B cell (primary cell): ENCODE results near the gene MEIKIN. TPM values are rescaled to one million over a fixed set of nuclear protein-coding genes. Genes with fewer than 3 reads are reported as not detected.

Experiments used
- ATAC-seq: fragments of 200-7000 bp; cut with Tn5 transposase; one replicate; pipeline ENCODE4 v1.10.0; 2021; ENCODE audit warnings: low read depth, mild to moderate bottlenecking, moderate number of reproducible peaks, moderate library complexity
- CTCF ChIA-PET: fragments of 350-600 bp; sonication (Branson Sonifier 250); formaldehyde crosslinking; loops from one replicate; lab custom pipeline; 2021; ENCODE audit warnings: antibody characterized with exemption, inconsistent platforms; lab: Charles Lee
- POLR2A ChIA-PET: fragments of 350-600 bp; sonication (Branson Sonifier 250); formaldehyde crosslinking; loops from one replicate; lab custom pipeline; 2021; ENCODE audit warnings: antibody characterized with exemption; lab: Charles Lee
- DNase-seq: peaks from one replicate; pipeline ENCODE4 v3.0.0; 2013
- H2AFZ ChIP-seq: 2 replicates; pipeline ENCODE4 v1.6.1; 2012; ENCODE audit warnings: mild to moderate bottlenecking, low read depth, low read length; ENCODE audit not compliant: insufficient read depth, poor library complexity, severe bottlenecking
- H3K27ac ChIP-seq, 2 donors: 1 replicate in 1 of 2; 2 replicates in 1 of 2; pipeline ENCODE4 v1.5.1; 2012 to 2013; ENCODE audit warnings: low read length in 2 of 2, mild to moderate bottlenecking in 2 of 2, moderate library complexity in 1 of 2
- H3K27me3 ChIP-seq, 4 experiments: fragments of 200-600 bp in 1 of 4; sonication (generic) in 1 of 4; replicated peaks in 1 of 4; 1 replicate in 2 of 4; 2 replicates in 2 of 4; pipeline versions ENCODE4 v1.6.1 to v1.7.0; 2013 to 2016; ENCODE audit warnings: low read length in 3 of 4, mild to moderate bottlenecking in 2 of 4, mixed read lengths in 1 of 4, moderate library complexity in 1 of 4; ENCODE audit not compliant: insufficient read depth in 4 of 4, control insufficient read depth in 3 of 4; ENCODE audit errors: control extremely low read depth in 1 of 4
- H3K36me3 ChIP-seq, 2 experiments: replicated peaks in 1 of 2; 1 replicate in 1 of 2; 2 replicates in 1 of 2; pipeline versions ENCODE4 v1.6.1 to v1.7.1; 2013; ENCODE audit warnings: low read length in 1 of 2; ENCODE audit not compliant: insufficient read depth in 2 of 2, control insufficient read depth in 1 of 2; ENCODE audit errors: control extremely low read depth in 1 of 2, extremely low read depth in 1 of 2
- H3K4me1 ChIP-seq, 2 donors: fragments of 200-600 bp in 1 of 2; sonication (generic) in 1 of 2; 1 replicate in 1 of 2; 2 replicates in 1 of 2; pipeline versions ENCODE4 v1.5.1 to v1.6.1; 2013 to 2017; ENCODE audit warnings: low read length in 2 of 2; ENCODE audit not compliant: control insufficient read depth in 2 of 2, insufficient read depth in 2 of 2
- H3K4me2 ChIP-seq: replicated peaks from 2 replicates; pipeline ENCODE3; 2012; ENCODE audit warnings: mild to moderate bottlenecking, low read depth, low read length; ENCODE audit not compliant: poor library complexity, severe bottlenecking
- H3K4me3 ChIP-seq, 5 experiments: fragments of 200-600 bp in 1 of 5; sonication (generic) in 1 of 5; 1 replicate in 3 of 5; 2 replicates in 2 of 5; pipeline versions ENCODE4 v1.5.1 to v1.7.0; 2011 to 2016; ENCODE audit warnings: low read length in 4 of 5, mild to moderate bottlenecking in 4 of 5, low read depth in 2 of 5, control low read depth in 1 of 5, moderate library complexity in 1 of 5; ENCODE audit not compliant: insufficient read depth in 1 of 5; ENCODE audit errors: control extremely low read depth in 1 of 5, extremely low read depth in 1 of 5
- H3K79me2 ChIP-seq: fragments of 200-600 bp; sonication (generic); one replicate; pipeline ENCODE4 v1.6.0; 2016; ENCODE audit warnings: low read length; ENCODE audit not compliant: control insufficient read depth, insufficient read depth
- H3K9ac ChIP-seq: fragments of 200-600 bp; sonication (generic); 2 replicates; pipeline ENCODE4 v1.6.1; 2017; ENCODE audit warnings: mild to moderate bottlenecking, low read length, moderate library complexity
- H3K9me3 ChIP-seq, 3 donors: one replicate each; pipeline versions ENCODE4 v1.6.1 to v1.7.1; 2013; ENCODE audit warnings: low read length in 2 of 3; ENCODE audit not compliant: control insufficient read depth in 2 of 3, insufficient read depth in 1 of 3; ENCODE audit errors: control extremely low read depth in 1 of 3
- H4K20me1 ChIP-seq: 2 replicates; pipeline ENCODE4 v1.6.0; 2012; ENCODE audit warnings: mild to moderate bottlenecking, low read length; ENCODE audit not compliant: insufficient read depth, control insufficient read depth, poor library complexity, severe bottlenecking
- H3K27ac Mint-ChIP-seq: one replicate; pipeline ENCODE4 v1.8.0; 2021; ENCODE audit warnings: mixed read lengths
- H3K27me3 Mint-ChIP-seq: one replicate; pipeline ENCODE4 v1.8.0; 2021; ENCODE audit warnings: mixed read lengths
- H3K4me1 Mint-ChIP-seq: one replicate; pipeline ENCODE4 v1.8.0; 2021; ENCODE audit warnings: mixed read lengths
- H3K4me3 Mint-ChIP-seq: one replicate; pipeline ENCODE4 v1.8.0; 2021; ENCODE audit warnings: mixed read lengths
- H3K9me3 Mint-ChIP-seq: one replicate; pipeline ENCODE4 v1.8.0; 2022; ENCODE audit warnings: mixed read lengths; ENCODE audit not compliant: insufficient read depth
- EZH2 ChIP-seq: IDR thresholded peaks from 2 replicates; pipeline ENCODE4 v1.6.1; 2012; ENCODE audit warnings: borderline replicate concordance, low read depth, mild to moderate bottlenecking, moderate library complexity, low read length; ENCODE audit not compliant: insufficient read depth, poor library complexity, severe bottlenecking
- WGBS: methylation state at CpG from one replicate; pipeline ENCODE4 v1.1.5; 2013; ENCODE audit warnings: missing lambda C conversion rate; ENCODE audit not compliant: insufficient coverage; 5-methylcytosine and 5-hydroxymethylcytosine counted together
- intact Hi-C: fragments of 100-400 bp; cut with micrococcal nuclease; formaldehyde crosslinking; loops from one replicate; pipeline ENCODE4 v1.10.0; 2022
- polyA plus RNA-seq: library from polyadenylated mRNA; depleted of rRNA; stranded (reverse); fragments of >200 nt; gene quantifications from 2 replicates; pipeline ENCODE4 v1.2.3, GENCODE V29; 2012
- total RNA-seq, 2 donors: library from RNA; stranded (reverse); fragments of 120-200 nt in 1 of 2; gene quantifications; 1 replicate in 1 of 2; 2 replicates in 1 of 2; pipeline versions ENCODE4 v1.2.3 to v1.2.4, GENCODE V29; 2013 to 2022
- TF ChIP-seq, protein P1 (sequence below): fragments of 200-600 bp; IDR thresholded peaks from one replicate; pipeline ENCODE4 v1.8.0; 2022; ENCODE audit warnings: antibody characterized with exemption, mild to moderate bottlenecking

Gene MEIKIN
- total and polyA plus RNA-seq, 2 donors (not counting 1 experiment from before 2014, with no cell fraction given), result not detected

GRCh38 chr5:131977212-131977604 lies 31.7 kb upstream of the MEIKIN start:
- Histone ChIP-seq H3K36me3 (no peaks in the 10 kb centered on the region), H4K20me1 (no peaks in the 10 kb centered on the region), H3K4me3 (no peak overlapping the region), H3K27me3 (no peaks in the 10 kb centered on the region), H3K4me1 (no peaks in the 10 kb centered on the region), H3K79me2 (no peaks in the 10 kb centered on the region), H3K9me3 (no peaks in the 10 kb centered on the region), H3K4me2 (no peak overlapping the region), H3K9ac (no peak overlapping the region), H2AFZ (no peak overlapping the region), H3K27ac (no peak overlapping the region)
- H3K9me3 Mint-ChIP-seq, result no peaks in the 10 kb centered on the region
- TF ChIP-seq EZH2, result no peak
- TF ChIP-seq, protein P1, sequence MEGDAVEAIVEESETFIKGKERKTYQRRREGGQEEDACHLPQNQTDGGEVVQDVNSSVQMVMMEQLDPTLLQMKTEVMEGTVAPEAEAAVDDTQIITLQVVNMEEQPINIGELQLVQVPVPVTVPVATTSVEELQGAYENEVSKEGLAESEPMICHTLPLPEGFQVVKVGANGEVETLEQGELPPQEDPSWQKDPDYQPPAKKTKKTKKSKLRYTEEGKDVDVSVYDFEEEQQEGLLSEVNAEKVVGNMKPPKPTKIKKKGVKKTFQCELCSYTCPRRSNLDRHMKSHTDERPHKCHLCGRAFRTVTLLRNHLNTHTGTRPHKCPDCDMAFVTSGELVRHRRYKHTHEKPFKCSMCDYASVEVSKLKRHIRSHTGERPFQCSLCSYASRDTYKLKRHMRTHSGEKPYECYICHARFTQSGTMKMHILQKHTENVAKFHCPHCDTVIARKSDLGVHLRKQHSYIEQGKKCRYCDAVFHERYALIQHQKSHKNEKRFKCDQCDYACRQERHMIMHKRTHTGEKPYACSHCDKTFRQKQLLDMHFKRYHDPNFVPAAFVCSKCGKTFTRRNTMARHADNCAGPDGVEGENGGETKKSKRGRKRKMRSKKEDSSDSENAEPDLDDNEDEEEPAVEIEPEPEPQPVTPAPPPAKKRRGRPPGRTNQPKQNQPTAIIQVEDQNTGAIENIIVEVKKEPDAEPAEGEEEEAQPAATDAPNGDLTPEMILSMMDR, result no peak
- 50% methylated on average over 1 of the region's 2 CpGs for WGBS
- H3K4me3 Mint-ChIP-seq, result no peak overlapping the region
- ChIA-PET CTCF (no interaction called here), POLR2A (no interaction called here)
- DNase-seq (no peak), ATAC-seq (no peak)
- intact Hi-C loops, result no loop called here
- peaks cover 3% of the 10 kb centered on the region for H3K27me3 Mint-ChIP-seq
- no peaks in the 10 kb centered on the region for H3K4me1 Mint-ChIP-seq
- H3K27ac Mint-ChIP-seq, result no peak overlapping the region

DNA sequence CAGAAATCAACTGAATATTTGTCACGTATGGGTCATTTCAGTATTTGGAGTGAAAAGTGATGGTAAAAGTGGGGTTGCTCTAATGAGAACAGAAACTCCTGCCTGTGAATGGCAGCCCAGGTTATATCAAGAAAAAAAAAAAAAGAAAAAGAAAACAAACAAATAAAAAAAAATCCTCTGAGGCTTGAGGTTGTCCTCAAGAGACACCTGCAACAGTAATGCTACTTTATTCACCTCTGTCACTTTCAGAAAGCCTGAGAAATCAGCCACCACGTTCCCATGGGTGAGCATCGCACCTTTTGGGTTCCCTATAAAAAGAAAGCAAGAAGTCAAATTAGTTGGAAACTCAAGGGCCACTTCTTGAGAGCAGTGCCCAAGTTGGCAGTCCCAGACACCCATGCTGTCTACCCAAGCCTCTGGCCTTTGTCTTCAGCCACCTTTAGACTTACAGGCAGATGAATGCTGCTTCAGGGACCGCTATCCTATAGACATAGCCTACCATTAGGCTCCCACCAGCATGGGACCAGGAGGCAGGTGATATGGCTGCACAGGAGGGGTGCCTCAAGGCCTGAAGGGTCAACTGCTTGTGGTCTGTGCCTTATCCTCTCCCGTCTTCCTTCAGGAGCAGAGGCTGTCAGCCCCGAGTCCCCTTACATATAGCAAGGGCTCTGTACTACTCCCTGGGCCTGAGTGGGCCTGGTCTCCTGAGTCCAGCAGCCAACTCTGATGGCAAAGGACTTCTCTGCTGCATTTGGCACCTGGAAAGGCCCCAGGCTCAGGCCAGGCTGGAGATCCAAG lies 31.1 kb upstream of the MEIKIN start:
- Histone ChIP-seq H4K20me1 (no peaks in the 10 kb centered on the region), H3K27ac (no peak overlapping the region), H3K4me3 (no peak overlapping the region), H2AFZ (no peak overlapping the region), H3K4me2 (no peak overlapping the region), H3K79me2 (no peaks in the 10 kb centered on the region), H3K9ac (no peak overlapping the region), H3K36me3 (no peaks in the 10 kb centered on the region), H3K4me1 (no peaks in the 10 kb centered on the region), H3K9me3 (no peaks in the 10 kb centered on the region), H3K27me3 (no peaks in the 10 kb centered on the region)
- Mint-ChIP-seq H3K27ac (no peak overlapping the region), H3K9me3 (no peaks in the 10 kb centered on the region), H3K4me1 (no peaks in the 10 kb centered on the region), H3K27me3 (peaks cover 2% of the 10 kb centered on the region), H3K4me3 (no peak overlapping the region)
- ATAC-seq (no peak), DNase-seq (no peak)
- POLR2A ChIA-PET, result no interaction called here
- WGBS, result 93% methylated on average over 5 of the region's 6 CpGs
- CTCF ChIA-PET, result no interaction called here
- intact Hi-C loops, result no loop called here
- TF ChIP-seq, protein P1, result no peak
- TF ChIP-seq EZH2, result no peak
